ENCODE results near the gene SPATA24. TPM values are rescaled to one million over a fixed set of nuclear protein-coding genes. Genes with fewer than 3 reads are reported as not detected.

The SPATA24 gene
- total and polyA plus RNA-seq, 2 donors (not counting 1 experiment from before 2014, with no cell fraction given) = 5.6 to 7.4 TPM

GRCh38 chr5:139422307-139422893, 18.5 kb upstream of the SPATA24 start:
- H3K36me3 ChIP-seq (ENCODE audit: control insufficient read depth, insufficient read depth, low read length) = no peaks in the 10 kb centered on the region
- H2AFZ ChIP-seq (ENCODE audit: low read length) = no peak overlapping the region
- no peaks in the 10 kb centered on the region for H3K79me2 ChIP-seq (ENCODE audit: control insufficient read depth, insufficient read depth, low read length)
- no peak overlapping the region for H3K9ac ChIP-seq (ENCODE audit: insufficient read depth, low read length)
- DNase-seq (ENCODE audit: low read depth in 2 of 2) = peak; percentile 61 to 80
- no peaks in the 10 kb centered on the region for H4K20me1 ChIP-seq (ENCODE audit: control insufficient read depth, extremely low read depth, insufficient read depth, low read length)
- no peak overlapping the region for H3K4me2 ChIP-seq (ENCODE audit: extremely low read depth, insufficient read depth, low read length)
- no peak overlapping the region for H3K4me3 ChIP-seq (replicated peaks in 1 of 4; ENCODE audit: control extremely low read depth in 1 of 4, insufficient read depth in 1 of 4, low read depth in 3 of 4, low read length in 4 of 4)
- no peaks in the 10 kb centered on the region for H3K9me3 ChIP-seq (ENCODE audit: control insufficient read depth, insufficient read depth, low read depth, low read length)
- no peak for TF ChIP-seq EZH2 (IDR thresholded peaks at IDR 0.05; ENCODE audit: low read length, missing control alignments)
- peak; percentile 84 to 93 for TF ChIP-seq CTCF (conservative IDR thresholded peaks at IDR 0.05 in 1 of 2, IDR thresholded peaks at IDR 0.05 in 1 of 2; ENCODE audit: low read depth in 1 of 2, low read length in 2 of 2)
- no peaks in the 10 kb centered on the region for H3K27me3 ChIP-seq (ENCODE audit: control insufficient read depth, insufficient read depth, low read length)
- peaks cover 7% of the 10 kb centered on the region for H3K4me1 ChIP-seq (ENCODE audit: control insufficient read depth, extremely low read depth, insufficient read depth, low read length)
- no peak overlapping the region for H3K27ac ChIP-seq (ENCODE audit: insufficient read depth, low read length)

GRCh38 chr5:139419226-139420192, 15.6 kb upstream of the SPATA24 start:
- peaks cover 2% of the 10 kb centered on the region for H3K36me3 ChIP-seq (ENCODE audit: control insufficient read depth, insufficient read depth, low read length)
- no peak overlapping the region for H3K27ac ChIP-seq (ENCODE audit: insufficient read depth, low read length)
- peaks cover 3% of the 10 kb centered on the region for H3K4me1 ChIP-seq (ENCODE audit: control insufficient read depth, extremely low read depth, insufficient read depth, low read length)
- no peaks in the 10 kb centered on the region for H3K79me2 ChIP-seq (ENCODE audit: control insufficient read depth, insufficient read depth, low read length)
- no peak overlapping the region for H3K9ac ChIP-seq (ENCODE audit: insufficient read depth, low read length)
- no peak for TF ChIP-seq CTCF (conservative IDR thresholded peaks at IDR 0.05 in 1 of 2, IDR thresholded peaks at IDR 0.05 in 1 of 2; ENCODE audit: low read depth in 1 of 2, low read length in 2 of 2)
- H3K9me3 ChIP-seq (ENCODE audit: control insufficient read depth, insufficient read depth, low read depth, low read length) = no peaks in the 10 kb centered on the region
- H3K4me3 ChIP-seq (replicated peaks in 1 of 4; ENCODE audit: control extremely low read depth in 1 of 4, insufficient read depth in 1 of 4, low read depth in 3 of 4, low read length in 4 of 4) = no peak overlapping the region
- H3K27me3 ChIP-seq (ENCODE audit: control insufficient read depth, insufficient read depth, low read length) = no peaks in the 10 kb centered on the region
- no peak for DNase-seq (ENCODE audit: low read depth in 2 of 2)
- no peak overlapping the region for H2AFZ ChIP-seq (ENCODE audit: low read length)
- no peaks in the 10 kb centered on the region for H4K20me1 ChIP-seq (ENCODE audit: control insufficient read depth, extremely low read depth, insufficient read depth, low read length)
- no peak overlapping the region for H3K4me2 ChIP-seq (ENCODE audit: extremely low read depth, insufficient read depth, low read length)

- Histone ChIP-seq H4K20me1 (ENCODE audit: control insufficient read depth, extremely low read depth, insufficient read depth, low read length) (no peaks in the 10 kb centered on the region), H3K36me3 (ENCODE audit: control insufficient read depth, insufficient read depth, low read length) (peaks cover 2% of the 10 kb centered on the region), H3K27ac (ENCODE audit: insufficient read depth, low read length) (no peak overlapping the region), H3K79me2 (ENCODE audit: control insufficient read depth, insufficient read depth, low read length) (no peaks in the 10 kb centered on the region), H3K9me3 (ENCODE audit: control insufficient read depth, insufficient read depth, low read depth, low read length) (no peaks in the 10 kb centered on the region), H3K4me1 (ENCODE audit: control insufficient read depth, extremely low read depth, insufficient read depth, low read length) (peaks cover 3% of the 10 kb centered on the region), H3K4me3 (replicated peaks in 1 of 4; ENCODE audit: control extremely low read depth in 1 of 4, insufficient read depth in 1 of 4, low read depth in 3 of 4, low read length in 4 of 4) (no peak overlapping the region), H3K27me3 (ENCODE audit: control insufficient read depth, insufficient read depth, low read length) (no peaks in the 10 kb centered on the region), H3K9ac (ENCODE audit: insufficient read depth, low read length) (no peak overlapping the region), H3K4me2 (ENCODE audit: extremely low read depth, insufficient read depth, low read length) (no peak overlapping the region), H2AFZ (ENCODE audit: low read length) (no peak overlapping the region)
- TF ChIP-seq CTCF (conservative IDR thresholded peaks at IDR 0.05 in 1 of 2, IDR thresholded peaks at IDR 0.05 in 1 of 2; ENCODE audit: low read depth in 1 of 2, low read length in 2 of 2) (no peak), EZH2 (IDR thresholded peaks at IDR 0.05; ENCODE audit: low read length, missing control alignments) (no peak)
- DNase-seq (ENCODE audit: low read depth in 2 of 2) = no peak
These were observed 14.9 kb upstream of the SPATA24 start for GRCh38 chr5:139418793-139419192.

All from fibroblast of lung (primary cell).